ENCODE results near the gene VASH1. TPM values are rescaled to one million over a fixed set of nuclear protein-coding genes. Genes with fewer than 3 reads are reported as not detected.
A peak's percentile ranks its signal among the peaks of the same experiment; 100 is the strongest.

VASH1 gene
- total and polyA plus RNA-seq, 2 of the 13 experiments (the other 11 are each of a cell fraction or from before 2014, with no cell fraction given) = 0.11 to 0.24 TPM

- TF ChIP-seq ZGPAT (CRISPR knock-in tag; IDR thresholded peaks at IDR 0.05) (0 out of 2 replicates have a peak, but pooled peaks have one; percentile 26), EED (CRISPR knock-in tag; IDR thresholded peaks at IDR 0.05) (peak; percentile 57; the same call in 1 of the 2 replicates), ZSCAN21 (CRISPR knock-in tag; IDR thresholded peaks at IDR 0.05; ENCODE audit: borderline replicate concordance) (peak; percentile 25; the same call in 1 of the 2 replicates), NFAT5 (CRISPR knock-in tag; IDR thresholded peaks at IDR 0.05) (peak; percentile 50; the same call in 1 of the 2 replicates), ZMYM4 (CRISPR knock-in tag; IDR thresholded peaks at IDR 0.05) (peak; percentile 31; the same call in 1 of the 2 replicates), PHF8 (CRISPR knock-in tag; IDR thresholded peaks at IDR 0.05) (peak; percentile 19; the same call in 1 of the 2 replicates), ZFY (CRISPR knock-in tag; IDR thresholded peaks at IDR 0.05) (peak; percentile 43; the same call in 1 of the 2 replicates), UBTF (CRISPR knock-in tag; IDR thresholded peaks at IDR 0.05) (peak; percentile 60; the same call in 1 of the 2 replicates)
Measured at GRCh38 chr14:76761136-76761959, at the start of gene VASH1 (continued).
